CD4-positive, alpha-beta T cell treated with Interferon alpha-2 for 1 hour (primary cell): Measurements from ENCODE around the gene VPS52.
A peak's percentile ranks its signal among the peaks of the same experiment; 100 is the strongest.
"Not testable (repeated sequence)": the region's sequence is repeated elsewhere in the genome, so short reads cannot be mapped to it uniquely, and the experiment has no call there.

Experiments used
- DNase-seq, 2 donors: peaks; one replicate each; pipeline ENCODE4 v3.0.0-alpha.2; 2020 to 2022

The VPS52 gene

DNA sequence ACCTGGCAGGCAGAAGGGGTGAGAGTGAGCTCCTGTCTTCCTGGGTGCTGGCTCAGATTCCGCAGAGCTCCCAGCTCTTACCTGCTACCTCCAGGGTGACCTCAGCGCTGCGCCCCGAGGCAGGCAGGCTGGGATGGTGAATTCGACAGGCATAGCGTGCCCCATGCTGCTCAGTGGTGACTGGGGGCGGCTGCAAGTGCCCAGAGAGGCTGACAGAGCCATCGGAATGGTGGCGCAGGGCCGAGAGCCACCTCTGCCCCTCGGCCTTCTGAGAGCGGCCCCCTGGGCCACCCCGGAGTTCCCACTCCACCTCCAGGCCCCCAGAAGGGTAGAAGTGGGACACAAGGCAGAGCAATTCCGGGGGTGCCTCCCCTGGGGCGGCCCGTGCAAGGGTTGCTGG is 32.5 kb upstream of the VPS52 start:
- no peak for DNase-seq

DNA sequence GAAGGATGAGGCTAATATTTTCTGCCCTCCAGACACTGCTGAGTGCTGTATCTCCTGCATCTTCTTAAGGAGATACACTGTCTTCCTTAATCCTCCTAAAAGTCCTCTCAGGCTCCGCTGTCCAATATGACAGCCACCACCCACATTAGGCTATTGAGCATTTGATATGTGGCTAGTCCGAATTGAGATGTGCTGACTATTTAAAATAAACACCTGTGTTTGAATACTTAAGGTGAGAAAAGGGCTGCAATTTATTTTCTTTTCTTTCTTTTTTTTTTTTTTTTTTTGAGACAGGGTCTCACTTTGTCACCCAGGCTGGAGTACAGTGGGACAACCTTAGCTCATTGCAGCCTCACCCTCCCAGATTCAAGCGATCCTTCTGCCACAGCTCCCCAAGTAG is 30.2 kb upstream of the VPS52 start:
- DNase-seq: peak in 1 of 2 donors; percentile 1

DNA sequence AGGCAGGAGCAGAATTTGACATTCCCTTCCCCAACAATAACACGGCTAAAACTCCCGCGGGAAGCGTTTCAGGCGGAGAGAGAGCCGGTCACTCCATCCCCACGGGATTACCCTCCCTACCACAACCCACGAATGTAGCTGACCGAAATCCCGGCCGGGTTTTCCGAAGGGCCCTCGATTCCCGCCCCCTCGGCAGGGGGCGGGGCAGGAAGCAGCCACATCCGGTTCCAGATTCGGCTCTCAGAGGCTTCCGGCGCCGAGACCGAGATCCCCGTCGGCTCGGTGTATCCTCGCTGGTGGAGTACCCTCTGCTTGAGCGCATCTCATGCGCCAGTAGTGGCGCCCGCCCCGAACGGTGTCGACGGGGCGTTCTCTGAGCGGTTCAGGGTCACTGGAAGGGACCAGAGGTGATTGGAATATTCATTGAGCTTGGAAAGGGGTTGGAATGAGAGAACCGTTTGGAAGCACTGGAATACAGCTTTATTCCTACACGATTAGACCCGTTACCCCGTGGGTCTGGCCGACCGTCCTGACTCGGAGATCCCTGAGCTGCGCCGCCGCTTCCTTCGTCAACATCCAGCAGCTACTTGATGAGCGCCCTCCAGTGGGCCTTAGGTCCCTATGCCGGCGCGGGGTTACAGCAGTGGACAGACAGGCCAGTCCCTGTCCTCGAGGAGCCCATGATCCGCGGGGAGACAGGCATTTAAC is 27.7 kb upstream of the VPS52 start:
- DNase-seq: peak; percentile 92 to 95

DNA sequence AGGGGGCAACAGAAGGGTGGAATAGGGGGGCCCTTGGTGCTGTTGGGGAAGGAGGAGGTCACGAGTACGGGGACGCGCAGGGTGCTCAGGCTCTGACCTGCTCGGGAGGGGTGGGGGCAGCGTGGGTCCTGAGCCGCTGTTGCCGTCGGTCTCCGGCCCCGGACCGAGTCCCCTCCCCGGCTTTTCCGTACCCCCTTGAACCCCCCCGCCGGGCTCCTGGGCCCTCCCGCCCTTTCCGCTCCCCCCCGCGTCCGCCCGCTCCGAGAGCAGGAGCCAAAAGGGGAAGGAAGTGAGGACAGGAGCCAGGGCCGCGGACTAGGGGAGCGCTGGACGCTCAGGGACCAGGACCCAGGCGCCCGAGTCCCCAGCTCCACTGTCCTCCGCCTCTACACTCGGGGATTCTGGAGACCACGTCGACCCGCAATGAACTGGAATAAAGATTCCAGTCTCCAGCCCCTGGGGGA is 27.1 kb upstream of the VPS52 start, which contains the start of gene RGL2:
Gene RGL2, minus strand, starts transcription at position 170 of the 464 bp plus-strand sequence. CDS start 332 bp downstream, outside the sequence.
- DNase-seq: peak; percentile 71 to 74

- peak; percentile 84 to 85 for DNase-seq
These were observed 26.5 kb upstream of the VPS52 start for GRCh38 chr6:33297956-33298772.

GRCh38 chr6:33297406-33297955 is 25.8 kb upstream of the VPS52 start:
- DNase-seq: peak in 1 of 2 donors; percentile 15

GRCh38 chr6:33296797-33297405 is 25.2 kb upstream of the VPS52 start:
- DNase-seq: peak in 1 of 2 donors; percentile 1

GRCh38 chr6:33295621-33296369 is 24.1 kb upstream of the VPS52 start:
- no peak for DNase-seq

- no peak for DNase-seq
These were observed 22.6 kb upstream of the VPS52 start for GRCh38 chr6:33294086-33294823.

DNA sequence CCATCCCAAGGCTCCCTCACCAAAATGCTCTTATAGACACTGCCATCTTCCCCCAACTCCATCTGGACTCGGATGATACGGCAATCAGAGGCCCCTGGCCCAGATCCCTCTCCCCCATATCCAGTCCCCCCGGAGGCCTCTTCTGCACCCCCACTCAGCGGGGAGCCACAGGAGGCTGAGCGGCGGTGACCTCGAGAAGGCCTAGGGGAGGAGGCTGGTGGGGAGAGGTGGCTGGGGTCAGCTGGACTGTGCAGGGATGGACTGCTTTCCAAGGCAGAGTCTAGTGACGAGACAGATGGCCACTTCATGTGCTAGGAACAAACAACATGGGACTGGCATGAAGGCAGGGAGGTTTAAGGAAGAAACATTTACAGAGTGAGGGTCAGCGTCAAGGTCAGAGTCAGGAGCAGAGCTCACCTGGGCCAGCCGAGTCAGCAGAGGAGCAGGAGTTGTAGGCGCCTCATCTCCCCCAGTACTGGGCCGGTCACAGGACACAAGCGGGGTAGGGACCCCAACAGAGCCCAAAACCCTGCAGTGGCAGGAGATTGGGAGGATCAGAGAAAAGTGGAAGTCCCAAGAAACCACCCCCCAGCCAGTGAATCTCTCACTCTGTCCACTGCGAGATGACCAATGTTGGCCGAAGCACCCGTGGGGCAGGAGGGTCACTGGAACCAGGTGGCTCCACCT is 21.5 kb upstream of the VPS52 start:
- DNase-seq: no peak

DNA sequence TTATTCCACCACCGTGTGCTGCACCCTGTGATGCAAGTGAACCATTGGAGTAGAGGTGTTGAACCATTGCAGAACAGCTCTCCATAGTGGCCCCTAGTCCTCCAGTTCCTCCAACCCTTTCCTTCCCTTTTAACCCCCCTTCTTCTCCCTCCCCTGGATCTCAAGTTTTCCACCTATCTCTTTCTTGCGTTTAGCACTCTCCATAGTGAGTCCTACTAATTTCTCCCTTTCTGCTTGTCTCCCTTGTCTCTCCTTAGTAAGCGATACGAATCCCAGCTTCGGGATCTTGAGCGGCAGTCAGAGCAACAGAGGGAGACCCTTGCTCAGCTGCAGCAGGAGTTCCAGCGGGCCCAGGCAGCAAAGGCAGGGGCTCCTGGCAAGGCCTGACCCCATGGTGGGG is 18.8 kb upstream of the VPS52 start:
- no peak for DNase-seq

- DNase-seq: no peak
These were observed 18.2 kb upstream of the VPS52 start for GRCh38 chr6:33289784-33290315.

DNA sequence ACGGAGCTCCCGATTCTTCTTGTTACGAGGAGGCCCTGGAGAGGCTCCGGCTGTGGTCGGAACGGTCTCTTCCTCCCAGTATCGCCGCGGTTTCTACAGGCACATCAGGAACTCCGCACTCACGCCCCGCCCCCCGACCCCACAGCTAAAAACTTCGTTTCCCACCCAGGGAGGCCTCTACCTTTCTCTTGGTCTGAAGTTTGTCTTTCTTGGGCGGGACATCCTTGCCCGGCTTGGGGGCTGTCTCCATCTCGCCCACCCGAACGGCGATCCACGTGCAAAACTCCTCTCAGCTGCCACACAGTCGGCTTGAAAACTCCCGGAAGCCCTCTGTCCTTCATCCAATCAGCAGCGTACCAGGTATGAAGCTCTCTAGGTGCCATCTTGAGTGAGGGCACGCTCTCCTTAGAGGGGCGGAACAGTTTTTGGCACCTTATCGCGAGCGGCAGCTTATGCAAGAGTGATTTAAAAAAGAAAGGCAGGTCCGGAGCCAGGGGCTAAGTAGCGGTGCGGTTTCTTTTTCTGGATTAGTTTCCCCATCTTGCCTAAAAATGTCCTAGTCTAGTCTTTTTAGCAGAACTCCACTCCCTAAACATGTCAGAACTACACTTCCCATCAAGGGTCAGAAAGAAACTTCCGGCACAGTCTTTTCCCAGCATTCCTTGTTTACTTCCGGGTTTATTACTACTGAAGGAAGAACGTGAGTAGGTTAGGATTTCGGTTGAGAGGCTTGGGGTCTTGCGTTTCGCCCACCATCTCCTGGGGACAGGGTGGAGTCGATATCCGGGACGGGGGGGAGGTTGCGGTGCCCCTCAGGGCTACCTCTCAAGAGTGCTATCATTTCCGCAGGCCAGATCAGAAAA is 17.5 kb upstream of the VPS52 start, which contains the start of the genes PFDN6 and WDR46:
Gene PFDN6, plus strand, starts transcription at position 681 of the 863 bp plus-strand sequence. CDS start 256 bp downstream, outside the sequence.
Gene WDR46, minus strand, starts transcription at position 319 of the 863 bp plus-strand sequence. Its CDS starts 69 bp downstream, at position 250.
- peak; percentile 84 to 89 for DNase-seq

DNA sequence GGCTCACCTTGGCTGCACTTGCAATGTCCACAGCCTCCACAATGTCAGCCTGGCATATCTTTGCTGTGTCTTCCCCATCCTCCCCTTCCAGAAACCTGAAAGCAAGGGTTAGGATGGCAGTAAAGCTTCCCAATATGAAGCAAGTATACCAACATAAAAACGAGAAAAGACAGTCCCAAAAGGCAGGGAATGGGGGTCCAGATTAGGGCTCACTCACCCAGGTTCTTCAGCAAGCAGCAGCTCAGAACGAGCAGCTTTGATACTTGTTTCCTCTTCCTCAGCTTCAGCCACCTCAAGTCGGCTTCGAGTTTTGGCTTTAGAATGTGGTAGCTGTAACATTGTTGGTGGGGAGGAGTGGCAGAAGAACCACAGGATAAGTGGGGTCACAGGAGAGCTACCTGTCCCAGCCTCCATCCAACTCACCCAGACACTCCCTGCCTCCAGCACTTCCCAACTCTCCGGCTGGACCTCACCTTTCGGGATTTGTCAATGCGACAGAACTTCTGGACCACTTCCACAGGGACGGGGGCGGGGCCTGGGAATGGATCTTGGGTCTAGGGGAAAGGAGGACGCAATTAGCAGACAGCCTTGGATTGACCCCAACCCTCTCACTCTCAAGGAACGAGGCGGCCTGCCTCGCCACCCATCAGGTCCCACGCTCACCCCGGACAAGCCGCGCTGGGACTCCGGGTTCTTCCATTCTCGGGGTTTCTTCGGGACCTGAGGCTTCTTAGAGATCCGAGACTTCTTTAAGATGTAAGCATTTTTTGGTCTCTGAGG is 16.7 kb upstream of the VPS52 start:
- DNase-seq: no peak

DNA sequence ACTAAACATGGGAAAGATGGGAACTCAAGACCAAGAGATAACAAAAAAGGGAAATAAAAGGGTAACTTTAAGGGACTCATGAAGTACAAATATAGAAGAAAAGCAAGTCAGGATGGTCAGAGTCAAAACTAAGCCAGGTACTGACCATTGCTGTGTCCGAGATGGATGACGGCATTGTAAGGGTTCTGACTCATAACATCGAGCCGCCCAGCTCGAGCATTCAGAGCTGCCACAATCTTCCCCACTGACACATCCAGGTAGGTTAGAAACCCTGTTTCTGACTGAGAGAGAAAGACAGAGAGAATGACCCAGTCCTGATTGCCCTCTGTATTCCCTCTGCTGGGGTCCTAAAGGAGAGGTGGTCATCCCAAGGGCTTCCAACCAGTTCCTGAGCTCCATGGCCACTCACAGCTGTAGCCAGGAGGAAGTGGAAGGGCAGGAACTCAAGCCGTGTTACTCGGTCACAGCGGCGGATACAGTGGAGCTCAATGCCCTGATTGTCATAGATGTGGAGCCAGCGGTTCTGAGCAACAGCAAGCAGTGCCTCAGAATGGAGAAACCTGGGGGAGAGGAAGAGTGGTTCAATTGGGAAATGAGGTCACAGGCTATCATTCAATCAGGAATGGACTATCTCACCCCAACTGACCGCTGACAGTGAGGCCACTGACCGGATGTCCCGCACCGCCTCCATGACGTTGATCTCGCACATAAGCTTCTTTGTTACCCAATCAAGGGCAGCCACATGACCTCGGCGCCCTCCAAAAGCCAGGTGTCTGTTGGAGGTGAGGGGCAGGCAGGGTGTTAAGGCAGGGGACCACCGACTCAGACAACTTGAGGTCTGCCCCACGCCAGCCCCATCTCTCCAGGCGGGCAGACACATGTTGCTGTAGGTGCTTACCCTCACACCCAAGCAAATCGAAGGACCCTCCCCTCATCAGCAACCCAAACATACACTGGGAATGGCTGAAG is 15.6 kb upstream of the VPS52 start:
- no peak for DNase-seq

- DNase-seq: not testable (repeated sequence)
These were observed 13.5 kb upstream of the VPS52 start for GRCh38 chr6:33285214-33285613.

- no peak for DNase-seq
These were observed 8.9 kb upstream of the VPS52 start for GRCh38 chr6:33280539-33280938.
